ENCODE results near the gene TMEM156. TPM values are rescaled to one million over a fixed set of nuclear protein-coding genes. Genes with fewer than 3 reads are reported as not detected.
"Not testable (repeated sequence)": the region's sequence is repeated elsewhere in the genome, so short reads cannot be mapped to it uniquely, and the experiment has no call there.

Gene TMEM156
- total RNA-seq, 6 experiments from 2014 or later: 0.29 to 2.8 (median 1.2) TPM; not detected in 1

GRCh38 chr4:38943343-38943742, 88.9 kb downstream of the TMEM156 start:
- H3K27ac ChIP-seq: no peak overlapping the region
- 75% methylated on average over 4 of the region's 4 CpGs for WGBS (ENCODE audit: insufficient coverage, low coverage, low lambda C conversion rate, missing lambda C conversion rate)
- no peaks in the 10 kb centered on the region for H3K9me3 ChIP-seq
- no peak overlapping the region for H3K4me3 ChIP-seq
- no peaks in the 10 kb centered on the region for H3K27me3 ChIP-seq
- peaks cover 0 to 17% (median 8%) of the 10 kb centered on the region in 4 donors for H3K4me1 ChIP-seq
- ATAC-seq: peak in 3 of 4 donors; percentile 15 to 40 (median 34)
- TF ChIP-seq POLR2A (IDR thresholded peaks at IDR 0.05) (no peak), CTCF (IDR thresholded peaks at IDR 0.05) (no peak)
- peaks cover 0 to 62% (median 25%) of the 10 kb centered on the region in 4 donors for H3K36me3 ChIP-seq
- DNase-seq: no peak
- intact Hi-C loops (cut with DNase I): no loop called here

- DNase-seq; ATAC-seq; H3K4me1 ChIP-seq; intact Hi-C loops (cut with DNase I); H3K27me3 ChIP-seq; H3K9me3 ChIP-seq; H3K4me3 ChIP-seq: not testable (repeated sequence)
- WGBS (ENCODE audit: insufficient coverage, low coverage, low lambda C conversion rate, missing lambda C conversion rate): 78% methylated on average over 3 of the region's 3 CpGs
- peaks cover 0 to 77% (median 36%) of the 10 kb centered on the region in 4 donors for H3K36me3 ChIP-seq
- peak overlapping the region in 1 of 3 donors; percentile 43 for H3K27ac ChIP-seq
Measured at GRCh38 chr4:38941906-38942305, 90.3 kb downstream of the TMEM156 start.

GRCh38 chr4:38940476-38940875, 91.7 kb downstream of the TMEM156 start:
- peaks cover 0 to 8% (median 5%) of the 10 kb centered on the region in 4 donors for H3K4me1 ChIP-seq
- ATAC-seq (no peak), DNase-seq (no peak)
- no peak overlapping the region for H3K4me3 ChIP-seq
- peak overlapping the region in 1 of 3 donors; percentile 43 for H3K27ac ChIP-seq
- intact Hi-C loops (cut with DNase I): no loop called here
- no peak for TF ChIP-seq CTCF (IDR thresholded peaks at IDR 0.05)
- peaks cover 0 to 89% (median 44%) of the 10 kb centered on the region in 4 donors for H3K36me3 ChIP-seq
- WGBS (ENCODE audit: insufficient coverage, low coverage, low lambda C conversion rate, missing lambda C conversion rate): 72% methylated on average over 3 of the region's 3 CpGs
- no peaks in the 10 kb centered on the region for H3K9me3 ChIP-seq
- H3K27me3 ChIP-seq: no peaks in the 10 kb centered on the region

GRCh38 chr4:38939165-38939564, 93.0 kb downstream of the TMEM156 start:
- Histone ChIP-seq H3K9me3 (no peaks in the 10 kb centered on the region), H3K36me3 (peaks cover 0 to 93% (median 47%) of the 10 kb centered on the region in 4 donors), H3K4me3 (no peak overlapping the region), H3K27me3 (no peaks in the 10 kb centered on the region), H3K4me1 (no peaks in the 10 kb centered on the region), H3K27ac (no peak overlapping the region)
- ATAC-seq: no peak
- intact Hi-C loops (cut with DNase I): no loop called here
- 83% methylated on average over 1 of the region's 1 CpG for WGBS (ENCODE audit: insufficient coverage, low coverage, low lambda C conversion rate, missing lambda C conversion rate)
- no peak for DNase-seq
- TF ChIP-seq POLR2A (IDR thresholded peaks at IDR 0.05): no peak

- no peak for ATAC-seq
- WGBS (ENCODE audit: insufficient coverage, low coverage, low lambda C conversion rate, missing lambda C conversion rate): 91% methylated on average over 5 of the region's 5 CpGs
- no peaks in the 10 kb centered on the region for H3K9me3 ChIP-seq
- H3K27ac ChIP-seq: no peak overlapping the region
- DNase-seq: no peak
- no peaks in the 10 kb centered on the region for H3K27me3 ChIP-seq
- intact Hi-C loops (cut with DNase I): no loop called here
- TF ChIP-seq POLR2A (IDR thresholded peaks at IDR 0.05) (no peak), CTCF (IDR thresholded peaks at IDR 0.05) (no peak)
- H3K4me3 ChIP-seq: no peak overlapping the region
- H3K36me3 ChIP-seq: peaks cover 0 to 98% (median 49%) of the 10 kb centered on the region in 4 donors
- no peaks in the 10 kb centered on the region for H3K4me1 ChIP-seq
Measured at GRCh38 chr4:38935391-38936073, 96.7 kb downstream of the TMEM156 start.

All from right lobe of liver (tissue), 6 donors.